GM21723 (cell line): ENCODE measurements around the gene DDAH1.

Source experiments
- ATAC-seq: cut with Tn5 transposase; IDR thresholded peaks from one replicate; pipeline ENCODE4 v1.9.1; 2021; ENCODE audit warnings: mild to moderate bottlenecking, moderate library complexity; ENCODE audit not compliant: unreplicated experiment

Gene DDAH1

DNA sequence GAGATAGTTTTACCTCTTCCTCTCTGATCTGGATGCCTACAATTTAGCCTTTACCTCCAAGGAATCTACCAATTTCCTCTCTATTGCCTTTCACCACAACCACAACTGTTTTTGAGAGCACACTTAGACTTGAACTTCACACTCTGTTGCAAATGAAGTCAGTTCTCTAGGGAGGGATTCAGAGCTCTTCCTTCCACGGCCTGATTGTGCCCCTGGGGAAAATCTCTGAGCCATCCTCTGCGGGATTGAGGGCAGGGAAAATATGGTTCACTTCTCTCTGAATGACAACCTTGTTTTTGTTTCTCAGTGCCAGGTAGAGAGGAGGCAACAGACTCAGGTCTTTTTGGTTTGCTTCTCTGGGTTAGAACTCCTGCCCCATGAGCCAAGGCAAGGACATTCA lies 153.1 kb downstream of the DDAH1 start:
- ATAC-seq = no peak

DNA sequence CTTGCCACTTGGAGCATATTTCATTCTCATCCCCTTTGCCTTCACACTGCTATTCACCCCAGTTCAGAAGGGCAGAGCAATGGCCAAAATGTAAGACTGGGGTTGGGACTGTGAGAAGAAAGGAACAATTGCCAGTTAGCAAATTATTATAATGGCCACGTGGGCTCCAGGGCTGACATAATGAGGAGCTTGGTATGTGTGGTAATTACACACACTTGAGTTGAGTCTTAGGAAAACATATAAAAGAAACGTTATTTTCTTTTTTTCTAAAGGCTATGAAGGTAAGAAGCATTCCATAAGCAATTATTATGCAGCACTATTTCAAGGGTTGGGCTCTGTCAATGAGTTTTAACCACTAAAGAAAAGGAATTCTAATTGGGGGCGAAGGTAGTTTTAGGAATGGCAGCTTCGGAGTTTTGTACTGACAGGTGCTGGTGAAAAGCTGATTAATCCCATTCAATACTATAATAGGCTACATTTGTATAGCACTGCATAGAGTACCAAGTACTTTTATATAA lies 156.1 kb downstream of the DDAH1 start:
- ATAC-seq = no peak

DNA sequence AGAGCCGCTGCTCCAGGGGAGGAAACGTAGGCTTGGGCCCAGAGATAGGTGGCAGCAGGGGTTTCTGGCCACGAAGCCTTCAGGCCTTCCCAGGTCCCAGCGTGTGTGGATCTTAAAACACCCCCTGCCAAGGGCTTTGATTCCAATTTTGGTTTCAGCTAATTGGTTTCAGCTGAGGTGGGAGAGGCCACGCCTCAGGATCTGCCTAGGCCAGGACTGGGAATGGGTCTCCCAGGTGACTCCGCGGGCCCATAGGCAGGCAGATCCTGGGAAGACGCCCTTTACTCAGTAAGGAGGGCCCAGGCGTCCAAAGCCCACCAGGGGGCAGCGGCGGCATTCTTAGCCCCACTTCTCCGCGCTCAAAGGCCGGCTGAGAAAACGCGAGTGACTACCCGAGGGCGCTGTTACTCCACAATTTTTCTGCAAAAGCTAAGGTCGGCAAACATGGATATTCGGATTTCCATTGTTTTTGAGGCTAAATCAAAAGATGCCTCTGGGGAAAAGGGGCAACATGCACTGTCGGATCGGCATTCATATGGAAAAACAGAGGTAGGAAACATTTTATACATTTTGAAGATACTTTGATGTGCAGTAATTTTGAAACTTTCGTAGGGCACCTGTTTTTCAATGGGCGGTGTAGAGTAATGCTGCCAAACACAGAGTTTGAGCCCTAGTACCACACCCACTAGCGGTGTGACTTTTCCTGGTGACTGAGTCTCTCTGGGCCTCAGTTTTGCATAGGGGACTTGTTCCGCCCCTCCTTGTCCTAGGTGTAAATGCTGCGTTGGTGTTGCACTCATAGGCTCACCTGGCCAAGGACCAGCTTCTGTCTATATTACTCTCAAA lies 156.7 kb downstream of the DDAH1 start:
- ATAC-seq = peak; percentile 94

DNA sequence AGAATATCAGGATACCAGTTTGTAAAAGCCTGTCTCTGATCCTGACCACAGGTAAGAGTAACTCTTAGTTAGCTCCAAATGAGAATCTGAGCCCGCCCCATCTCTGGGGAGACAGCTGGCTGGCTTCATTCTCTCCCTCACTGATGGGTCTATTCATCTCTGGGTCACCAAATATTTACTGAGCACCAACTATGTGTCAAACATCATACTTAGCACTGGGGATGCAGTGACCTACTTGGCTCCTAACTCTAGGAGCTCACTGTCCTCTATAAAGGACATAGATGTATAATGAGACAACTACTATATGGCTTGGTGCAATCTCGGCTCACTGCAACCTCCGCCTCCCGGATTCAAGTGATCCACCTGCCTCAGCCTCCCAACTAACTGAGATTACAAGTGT lies 158.7 kb downstream of the DDAH1 start:
- ATAC-seq = no peak

DNA sequence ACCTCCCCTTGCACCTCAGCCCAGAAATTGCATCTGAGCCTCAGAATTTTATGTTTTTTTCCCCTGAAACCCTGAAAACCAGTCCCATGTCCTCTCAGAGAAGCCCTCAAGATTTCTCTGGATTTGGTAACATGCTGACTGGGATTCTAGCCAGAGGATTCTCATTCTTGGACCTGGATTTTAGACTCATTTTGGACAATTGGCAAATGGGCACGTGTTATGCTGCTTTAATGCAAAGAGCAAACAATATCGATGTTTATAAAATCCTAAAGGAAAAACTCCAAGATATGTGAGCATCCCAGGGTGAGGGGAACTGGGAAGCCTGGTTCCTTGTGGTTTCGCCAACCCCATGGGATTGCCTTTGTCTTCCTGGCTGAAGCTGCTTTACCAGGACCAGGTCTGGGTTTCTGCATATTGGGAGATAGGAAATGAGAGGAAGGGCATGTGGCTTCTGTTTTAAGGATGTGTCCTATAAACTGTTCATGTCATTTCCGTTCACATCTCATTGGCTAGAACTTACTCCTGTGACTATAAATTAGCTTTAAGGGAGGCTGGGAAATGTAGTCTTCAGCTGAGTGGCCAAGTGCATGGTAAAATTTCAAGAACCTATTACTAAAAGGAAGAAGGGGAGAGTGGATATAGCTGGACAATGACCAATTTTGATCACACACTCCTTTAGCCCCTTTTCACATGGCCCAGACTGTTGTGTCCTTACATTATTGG lies 161.4 kb downstream of the DDAH1 start:
- no peak for ATAC-seq

DNA sequence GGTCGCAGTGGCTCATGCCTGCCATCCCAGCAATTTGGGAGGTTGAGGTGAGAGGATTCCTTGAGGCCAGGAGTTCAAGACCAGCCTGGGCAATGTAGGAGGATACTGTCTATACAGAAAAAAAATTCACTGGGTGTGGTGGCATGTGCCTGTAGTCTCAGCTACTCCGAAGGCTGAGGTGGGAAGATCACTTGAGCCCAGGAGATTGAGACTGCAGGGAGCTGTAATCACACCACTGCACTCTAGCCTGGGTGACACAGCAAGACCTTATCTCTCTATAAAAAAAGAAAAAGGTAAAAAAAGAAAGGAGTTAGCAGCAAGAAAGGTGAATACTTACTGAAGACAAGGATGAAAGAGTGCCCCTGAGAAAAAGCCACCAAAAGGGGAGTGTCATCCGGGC lies 164.8 kb downstream of the DDAH1 start:
- no peak for ATAC-seq

DNA sequence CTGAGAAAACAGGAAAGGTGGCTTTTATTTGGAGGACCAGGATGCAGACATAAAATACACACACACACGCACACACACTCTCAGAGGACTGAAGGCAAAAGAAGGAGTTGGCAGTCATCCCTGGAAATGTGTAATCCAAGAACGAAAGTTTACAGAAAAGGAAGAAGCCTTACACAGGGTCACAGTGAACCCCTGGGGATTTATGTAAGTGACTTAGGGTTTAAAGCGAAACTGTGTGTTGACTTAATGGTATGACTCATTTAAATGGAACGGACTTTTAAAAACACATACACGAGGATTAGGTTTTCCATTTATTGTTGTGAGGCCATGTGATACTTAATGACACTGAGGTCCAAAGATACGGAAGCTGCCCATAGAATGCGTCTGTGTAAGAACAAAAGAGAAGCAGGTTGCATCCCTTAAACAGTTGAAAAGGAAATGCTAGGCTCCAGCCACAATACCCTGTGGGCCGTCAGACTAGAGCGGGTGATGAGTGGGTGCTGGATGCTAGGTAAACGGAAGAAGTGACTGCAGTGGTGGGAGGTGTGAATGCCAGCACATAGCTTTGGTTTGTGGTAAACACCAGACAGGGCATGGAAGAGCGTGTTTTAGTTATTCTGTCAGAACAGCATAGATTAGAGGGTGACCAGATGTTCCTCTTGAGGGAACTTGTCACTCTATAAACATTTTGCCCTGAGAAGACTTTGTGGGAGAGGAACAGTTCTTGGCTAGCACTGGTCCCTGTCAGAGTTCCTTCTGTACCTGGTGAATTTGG lies 166.9 kb downstream of the DDAH1 start:
- peak; percentile 90 for ATAC-seq

DNA sequence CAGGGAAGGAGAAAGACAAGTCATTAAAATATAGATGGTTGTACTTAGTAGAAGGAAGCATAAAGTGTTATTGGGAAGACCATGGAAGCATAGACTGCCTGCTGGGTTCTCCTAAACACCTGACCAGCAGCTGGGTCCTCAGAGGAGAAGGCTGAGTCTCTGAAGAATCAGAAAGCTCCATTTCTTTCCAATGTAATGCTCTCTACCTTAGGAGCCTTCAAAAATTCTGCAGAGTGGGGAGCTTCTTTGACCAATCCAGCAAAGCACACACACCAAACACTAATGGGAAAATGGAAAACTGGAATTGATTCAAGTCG lies 167.5 kb downstream of the DDAH1 start:
- ATAC-seq = no peak

DNA sequence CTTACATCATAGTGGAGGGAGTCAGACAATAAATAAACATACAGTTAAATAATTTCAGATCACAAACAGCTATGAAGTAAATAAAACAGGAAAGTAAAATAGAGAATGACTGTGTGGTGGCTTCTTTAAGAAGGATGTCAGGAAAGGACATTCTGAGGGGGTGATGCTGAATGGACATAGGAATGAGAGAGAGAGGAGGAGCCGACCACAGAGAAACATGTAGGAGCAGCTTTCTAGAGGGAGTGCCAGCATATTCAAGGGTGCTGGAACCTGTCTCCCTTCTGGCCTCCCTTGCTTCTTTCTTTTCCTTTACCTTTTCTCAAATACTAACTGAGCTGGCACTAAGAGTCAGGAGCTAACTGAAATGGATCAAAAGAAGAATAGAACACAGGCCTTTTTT lies 168.0 kb downstream of the DDAH1 start:
- ATAC-seq = no peak

DNA sequence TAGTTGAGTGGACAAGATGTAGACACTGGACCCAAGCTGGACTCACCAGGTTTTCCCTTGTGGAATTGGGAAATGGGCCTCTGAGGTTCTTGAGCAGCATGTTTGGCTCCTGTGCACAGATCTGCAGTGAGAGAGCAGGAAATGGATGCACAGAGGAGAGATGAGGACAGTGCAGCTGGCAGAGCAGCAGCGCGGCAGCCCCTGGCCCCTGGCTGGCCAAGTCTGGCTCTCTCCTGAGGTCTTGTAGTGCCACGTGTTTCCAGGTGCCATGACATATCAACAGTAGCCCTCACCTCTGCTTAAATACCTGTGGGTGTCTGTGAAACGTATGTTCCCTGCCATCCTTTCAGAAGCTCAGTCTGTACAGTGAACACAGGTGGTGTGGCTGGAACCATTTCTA lies 169.3 kb downstream of the DDAH1 start:
- ATAC-seq = no peak

DNA sequence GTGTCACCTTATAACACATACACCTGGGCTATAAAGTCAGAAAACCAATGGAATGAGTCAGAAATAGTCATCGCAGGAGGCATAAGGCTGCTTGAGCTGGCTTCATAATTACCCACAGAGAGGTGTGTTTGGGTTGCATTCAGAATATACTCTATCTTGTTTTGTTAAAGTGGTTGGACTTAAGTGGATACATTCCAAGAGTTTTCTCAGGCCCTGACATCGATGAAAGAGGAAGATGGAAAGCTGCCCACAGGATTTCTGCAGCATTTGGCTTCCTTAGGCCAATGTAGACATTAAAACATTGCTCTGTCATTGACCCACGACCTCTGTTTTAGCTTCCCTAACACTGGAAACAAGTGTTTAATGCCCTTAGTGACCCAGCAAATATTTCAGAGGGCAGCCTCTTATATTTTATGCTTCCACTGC lies 169.9 kb downstream of the DDAH1 start:
- no peak for ATAC-seq

DNA sequence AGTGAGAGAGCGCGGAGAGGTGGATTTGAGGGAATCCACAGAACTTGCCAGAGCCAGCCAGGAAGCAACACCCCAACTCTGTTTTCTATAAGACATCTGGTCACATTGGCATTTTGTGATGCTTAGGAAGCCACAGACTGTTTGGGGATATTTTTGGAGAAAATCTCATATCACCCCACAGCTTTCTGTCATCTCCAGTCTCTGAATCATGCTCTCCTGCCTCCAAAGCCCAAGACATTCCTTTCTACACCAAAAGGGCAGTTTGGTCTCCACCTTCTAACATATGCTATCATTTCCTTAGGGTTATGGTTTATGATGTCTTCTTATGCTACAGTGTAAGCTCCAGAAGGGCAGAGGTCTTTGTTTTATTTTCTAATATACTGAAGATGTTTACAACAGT lies 174.1 kb downstream of the DDAH1 start:
- ATAC-seq = no peak

DNA sequence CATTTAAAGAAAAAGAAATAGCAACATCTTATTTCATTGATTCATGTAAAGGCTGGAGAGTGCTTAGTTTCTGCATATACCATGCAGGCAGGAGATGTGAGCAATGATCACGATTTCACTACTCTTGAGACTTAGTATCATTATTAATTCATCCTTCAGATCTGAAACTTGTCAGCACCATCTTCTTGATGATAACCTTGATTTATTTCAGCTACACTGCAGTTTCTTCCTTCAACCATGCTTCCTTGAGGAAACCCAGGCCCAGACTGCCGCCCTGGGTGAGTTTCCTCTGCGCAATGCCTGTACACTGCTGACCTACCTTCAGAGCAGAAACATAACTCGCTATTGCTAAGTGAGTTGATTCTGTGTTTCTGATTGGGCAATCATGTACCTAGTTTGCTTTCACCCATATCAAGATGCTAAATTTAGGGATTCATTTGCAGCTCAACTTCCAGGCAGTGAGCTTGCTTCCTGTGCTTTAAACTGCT lies 175.1 kb downstream of the DDAH1 start:
- no peak for ATAC-seq

DNA sequence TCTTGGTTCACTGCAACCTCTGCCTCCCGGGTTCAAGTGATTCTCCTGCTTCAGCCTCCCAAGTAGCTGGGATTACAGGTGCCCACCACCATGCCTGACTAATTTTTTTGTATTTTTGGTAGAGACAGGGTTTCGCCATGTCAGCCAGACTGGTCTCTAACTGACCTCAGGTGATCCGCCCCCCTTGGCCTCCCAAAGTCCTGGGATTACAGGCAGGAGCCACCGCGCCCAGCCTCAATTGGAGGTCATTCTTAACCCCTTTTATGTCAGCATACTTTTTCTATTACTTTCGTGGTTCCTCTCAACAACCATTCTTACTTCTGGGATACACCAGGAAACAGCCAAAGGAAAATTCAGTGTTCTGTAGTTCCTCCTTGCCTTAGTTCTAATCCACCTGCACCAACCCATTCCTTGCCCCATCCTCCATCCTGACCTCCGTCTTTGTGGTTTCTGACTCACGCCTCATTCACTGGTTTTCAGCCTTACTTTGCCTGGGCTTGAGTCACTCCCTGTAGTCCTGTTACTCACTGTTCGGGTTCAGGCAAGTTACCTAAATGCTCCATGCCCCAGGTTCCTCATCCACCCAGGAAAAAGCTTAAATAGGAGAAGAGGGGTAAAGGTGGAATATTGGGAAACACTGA lies 175.6 kb downstream of the DDAH1 start:
- ATAC-seq = no peak

DNA sequence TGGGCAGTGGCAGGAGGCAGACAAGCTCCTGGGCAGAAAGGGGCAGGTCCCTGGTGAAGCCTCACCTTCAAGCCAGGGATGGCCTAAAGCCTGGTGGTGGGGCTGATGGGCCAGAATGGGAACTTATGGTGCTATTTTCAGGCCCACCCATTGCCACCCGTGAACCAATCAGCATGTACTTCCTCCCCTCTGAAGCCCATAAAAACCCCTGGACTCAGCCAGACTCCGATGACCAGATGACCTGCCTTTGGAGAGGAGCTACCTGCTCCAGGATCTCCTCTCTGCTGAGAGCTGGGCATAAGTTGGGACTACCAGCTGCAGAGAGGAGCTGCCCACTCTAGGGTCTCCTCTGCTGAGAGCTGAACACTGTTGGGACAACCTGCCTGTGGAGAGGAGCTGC lies 180.8 kb downstream of the DDAH1 start:
- no peak for ATAC-seq

DNA sequence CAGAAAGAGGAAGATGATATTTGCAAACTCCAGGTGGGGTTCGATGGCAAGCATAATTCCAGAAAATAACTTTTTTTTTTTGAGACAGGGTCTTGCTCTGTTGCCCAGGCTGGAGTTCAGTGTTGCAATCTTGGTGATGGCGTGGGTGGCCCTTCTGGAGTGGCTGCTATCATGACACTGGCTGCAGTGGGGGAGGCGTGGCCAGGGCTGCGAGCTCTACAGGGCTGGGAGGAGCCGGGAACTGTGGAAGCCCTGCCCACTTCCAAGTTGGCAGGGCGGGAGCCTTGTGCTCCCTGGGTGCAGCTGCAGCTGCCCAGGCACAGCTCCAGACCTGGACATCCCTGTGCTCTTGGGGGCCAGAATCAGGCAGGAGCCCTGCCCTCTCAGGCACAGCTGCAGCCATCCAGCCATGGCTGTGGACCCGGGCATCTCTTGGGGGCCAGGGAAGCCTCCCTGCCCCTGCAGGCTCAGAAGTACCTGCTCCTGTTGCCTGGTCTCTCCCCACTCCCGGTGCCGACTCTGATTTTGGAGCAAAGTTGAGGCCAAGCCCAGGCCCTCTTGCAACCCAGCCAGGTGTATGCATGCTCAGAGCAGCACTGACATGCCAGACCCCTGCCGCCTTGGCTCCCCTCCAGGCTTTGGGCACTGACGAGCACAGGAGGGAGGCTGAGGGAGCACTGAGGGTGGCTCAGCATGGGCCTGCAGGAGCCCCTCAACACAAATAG lies 181.3 kb downstream of the DDAH1 start:
- ATAC-seq = no peak

DNA sequence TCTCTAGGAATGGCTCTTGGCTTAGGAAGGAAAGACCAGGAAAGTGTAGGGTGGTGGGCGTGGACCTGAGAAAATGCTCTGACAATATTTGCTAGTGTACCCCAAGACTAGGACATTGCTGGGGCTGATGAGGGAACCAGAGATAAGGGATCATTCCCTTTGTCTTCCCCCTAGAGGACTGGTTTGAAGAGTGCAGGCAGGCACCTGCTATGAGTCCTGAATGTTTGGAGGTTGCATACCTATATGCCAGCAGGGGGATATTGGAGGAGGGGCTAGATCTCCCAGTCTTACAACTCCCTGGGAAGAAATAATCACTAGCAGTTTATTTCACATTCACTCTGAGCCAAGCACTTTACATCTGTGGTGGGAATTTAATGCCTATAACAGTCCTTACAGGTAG lies 182.5 kb downstream of the DDAH1 start:
- ATAC-seq = no peak

DNA sequence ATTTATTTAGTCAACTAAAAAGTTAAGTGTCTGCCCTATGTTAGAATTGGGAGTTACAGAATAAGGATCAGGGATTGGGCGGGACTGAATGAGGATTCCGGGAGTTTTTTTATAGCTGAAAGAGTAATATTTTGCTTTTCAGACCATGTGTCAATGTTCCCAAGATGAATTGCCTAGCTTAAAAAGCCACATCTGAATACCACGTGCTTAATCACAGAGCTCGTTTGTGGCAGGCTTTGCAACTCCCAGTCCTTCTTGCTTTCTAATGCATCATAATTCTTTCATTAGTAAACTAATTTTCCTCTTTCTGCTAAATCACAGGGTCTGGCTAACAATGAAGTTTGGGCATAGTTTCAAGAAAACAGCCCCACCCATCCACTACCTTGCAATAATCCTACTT lies 184.3 kb downstream of the DDAH1 start:
- ATAC-seq = no peak

DNA sequence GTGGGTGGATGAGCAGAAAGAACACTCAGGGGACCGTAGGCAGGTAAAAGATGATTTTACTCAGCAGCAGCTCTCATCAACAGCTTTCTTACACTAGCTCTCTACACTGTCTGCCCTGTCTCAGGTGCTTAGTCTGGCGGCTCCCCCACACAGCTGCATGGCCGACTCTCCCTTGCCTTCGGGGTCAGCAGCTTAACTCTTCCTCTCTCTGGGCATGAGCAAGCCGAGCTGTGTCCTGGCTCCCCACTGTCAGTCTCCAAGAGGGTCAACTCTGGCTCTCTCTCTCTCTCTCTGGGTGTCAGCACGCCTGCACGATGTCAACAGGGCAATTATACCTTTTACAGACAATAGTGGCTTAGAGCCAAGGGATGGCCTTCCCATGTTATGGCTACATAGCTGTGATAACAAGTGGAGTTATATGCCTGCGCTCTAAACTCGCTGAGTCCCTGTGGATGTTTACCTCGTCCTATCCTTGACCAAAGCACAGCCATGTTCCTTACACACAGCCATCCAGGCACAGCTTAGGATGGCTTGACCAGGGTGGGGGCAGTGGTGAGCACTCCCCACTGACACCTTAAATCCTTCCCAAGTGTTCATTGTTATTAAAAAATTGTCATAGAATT lies 185.4 kb downstream of the DDAH1 start:
- no peak for ATAC-seq

DNA sequence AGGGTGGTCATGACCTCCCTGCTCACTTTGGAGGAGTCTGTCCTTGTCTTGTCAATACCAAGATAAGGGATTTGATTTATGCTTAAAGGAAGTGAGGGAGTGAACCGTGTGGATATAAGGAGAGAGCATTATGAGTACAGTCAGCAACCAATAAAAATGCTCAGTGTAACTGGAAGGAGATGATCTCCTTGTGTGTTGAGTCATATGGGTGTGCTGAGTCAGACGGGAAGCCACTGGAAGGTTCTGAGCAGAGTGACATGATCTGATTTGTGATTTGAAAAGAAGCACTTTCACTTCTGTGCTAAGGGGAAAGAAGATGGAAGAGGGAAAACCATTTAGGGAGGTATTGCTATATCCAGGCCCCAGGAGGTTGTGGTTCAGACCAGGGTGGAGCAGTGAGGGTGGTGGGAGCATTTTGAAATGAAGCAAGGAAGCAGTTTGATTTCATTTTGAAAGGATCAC lies 186.1 kb downstream of the DDAH1 start:
- ATAC-seq = no peak
